SK-N-MC (cell line): Measurements from ENCODE around the gene EDA.

ENCODE experiments used
- DNase-seq: peaks from one replicate; pipeline ENCODE4 v3.0.0-alpha.2; 2011; ENCODE audit warnings: low read depth, low spot score
- H3K27ac ChIP-seq: fragments of 200-600 bp; sonication (generic); 2 replicates; pipeline ENCODE4 v1.5.1; 2016; ENCODE audit warnings: mixed run types
- H3K36me3 ChIP-seq: fragments of 200-600 bp; sonication (generic); 2 replicates; pipeline ENCODE4 v1.6.1; 2017; ENCODE audit warnings: antibody characterized with exemption, low read length, mixed read lengths; ENCODE audit not compliant: insufficient read depth
- H3K4me3 ChIP-seq: fragments of 200-600 bp; sonication (generic); 2 replicates; pipeline ENCODE4 v1.5.1; 2016
- H3K9ac ChIP-seq: fragments of 200-600 bp; sonication (generic); 2 replicates; pipeline ENCODE4 v1.8.0; 2017; ENCODE audit warnings: mixed run types, mixed read lengths; ENCODE audit not compliant: insufficient read length
- H3K9me3 ChIP-seq: fragments of 200-600 bp; sonication (generic); 2 replicates; pipeline ENCODE4 v1.6.1; 2017; ENCODE audit warnings: low read depth, mild to moderate bottlenecking, antibody characterized with exemption, low read length, moderate library complexity, mixed read lengths
- EZH2 ChIP-seq: fragments of 200-600 bp; sonication (generic); IDR thresholded peaks from one replicate; pipeline ENCODE4 v1.6.1; 2017; ENCODE audit warnings: antibody characterized with exemption
- FOXP2 ChIP-seq: optimal IDR thresholded peaks from 2 replicates; pipeline ENCODE3; 2011; ENCODE audit warnings: mild to moderate bottlenecking, moderate library complexity; ENCODE audit not compliant: insufficient read depth; ENCODE audit errors: extremely low read length, control extremely low read depth
- POLR2AphosphoS5 ChIP-seq: IDR thresholded peaks from 2 replicates; pipeline ENCODE4 v1.6.1; 2012; ENCODE audit warnings: mild to moderate bottlenecking, low read depth, low read length, borderline replicate concordance

Gene EDA

DNA sequence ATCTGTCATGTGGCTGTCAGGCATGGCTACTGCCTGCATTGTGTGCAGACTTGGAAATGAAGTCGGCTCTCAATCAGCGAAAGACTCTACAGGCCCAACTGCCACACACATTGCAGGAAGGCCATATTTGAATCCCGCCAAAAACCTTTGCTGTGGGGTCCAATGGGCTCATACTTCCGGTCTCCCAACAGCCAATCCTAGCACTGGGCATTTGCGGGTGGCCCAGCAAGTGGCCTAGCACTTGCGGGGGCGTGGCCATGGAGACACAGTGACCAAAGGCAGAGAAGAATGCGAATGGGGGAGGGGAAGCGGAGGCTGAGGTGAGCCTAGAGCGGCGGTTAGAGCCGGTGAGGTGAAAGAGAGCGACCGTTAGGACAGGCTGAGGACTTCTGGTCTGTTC, 446.2 kb downstream of the EDA start, which contains the start of gene OTUD6A:
Gene OTUD6A, plus strand, starts transcription at position 382 of the 400 bp plus-strand sequence. CDS start 68 bp downstream, outside the sequence.
- no peaks in the 10 kb centered on the region for H3K9me3 ChIP-seq
- no peaks in the 10 kb centered on the region for H3K36me3 ChIP-seq
- H3K4me3 ChIP-seq: no peak within 1 kb of the TSS
- H3K9ac ChIP-seq: no peak within 1 kb of the TSS
- no peak for DNase-seq
- H3K27ac ChIP-seq: no peak within 1 kb of the TSS
- TF ChIP-seq FOXP2: no peak
- TF ChIP-seq POLR2AphosphoS5: no peak
- no peak for TF ChIP-seq EZH2

DNA sequence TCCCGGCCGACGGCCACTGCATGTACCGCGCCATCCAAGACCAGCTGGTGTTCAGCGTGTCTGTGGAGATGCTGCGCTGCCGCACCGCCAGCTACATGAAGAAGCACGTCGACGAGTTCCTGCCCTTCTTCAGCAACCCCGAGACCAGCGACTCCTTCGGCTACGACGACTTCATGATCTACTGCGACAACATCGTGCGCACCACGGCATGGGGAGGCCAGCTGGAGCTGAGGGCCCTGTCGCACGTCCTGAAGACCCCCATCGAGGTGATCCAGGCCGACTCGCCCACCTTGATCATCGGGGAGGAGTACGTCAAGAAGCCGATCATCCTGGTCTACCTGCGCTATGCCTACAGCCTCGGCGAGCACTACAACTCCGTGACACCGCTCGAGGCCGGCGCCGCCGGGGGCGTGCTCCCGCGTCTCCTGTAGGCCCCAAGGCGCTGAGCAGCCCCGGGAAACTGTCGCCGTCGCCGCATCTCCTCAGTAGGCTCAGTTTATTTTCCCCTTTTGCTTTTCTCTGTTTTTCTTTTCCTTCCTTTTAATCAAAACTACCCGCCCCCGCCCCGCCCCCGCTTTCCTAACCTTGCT, 447.1 kb downstream of the EDA start:
- Histone ChIP-seq H3K36me3 (no peaks in the 10 kb centered on the region), H3K9me3 (no peaks in the 10 kb centered on the region), H3K4me3 (no peak overlapping the region), H3K27ac (no peak overlapping the region), H3K9ac (no peak overlapping the region)
- no peak for TF ChIP-seq EZH2
- TF ChIP-seq POLR2AphosphoS5: no peak
- TF ChIP-seq FOXP2: no peak
- no peak for DNase-seq

DNA sequence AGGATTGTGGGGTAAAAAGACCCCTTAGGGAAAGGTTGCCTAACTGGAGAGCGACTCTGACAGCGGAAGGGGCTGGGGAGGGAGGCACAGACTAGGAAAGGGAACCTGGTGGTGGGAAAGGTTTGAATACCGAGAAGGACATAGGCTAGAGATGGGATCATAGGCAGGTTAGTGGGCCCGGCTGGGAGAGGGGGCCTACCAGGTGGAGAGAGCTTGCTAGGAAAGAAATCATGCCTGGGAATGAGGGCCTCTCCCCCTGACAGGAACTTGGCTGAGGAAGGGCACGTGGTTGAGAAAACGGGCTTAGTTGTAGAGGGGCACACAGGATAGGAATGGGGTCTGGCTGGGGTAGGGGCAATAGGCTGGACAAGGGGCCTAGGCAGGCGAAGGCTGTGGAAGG, 450.7 kb downstream of the EDA start:
- TF ChIP-seq POLR2AphosphoS5 (no peak), FOXP2 (no peak), EZH2 (no peak)
- no peaks in the 10 kb centered on the region for H3K36me3 ChIP-seq
- no peak overlapping the region for H3K9ac ChIP-seq
- H3K9me3 ChIP-seq: no peaks in the 10 kb centered on the region
- H3K4me3 ChIP-seq: no peak overlapping the region
- no peak overlapping the region for H3K27ac ChIP-seq
- DNase-seq: no peak

DNA sequence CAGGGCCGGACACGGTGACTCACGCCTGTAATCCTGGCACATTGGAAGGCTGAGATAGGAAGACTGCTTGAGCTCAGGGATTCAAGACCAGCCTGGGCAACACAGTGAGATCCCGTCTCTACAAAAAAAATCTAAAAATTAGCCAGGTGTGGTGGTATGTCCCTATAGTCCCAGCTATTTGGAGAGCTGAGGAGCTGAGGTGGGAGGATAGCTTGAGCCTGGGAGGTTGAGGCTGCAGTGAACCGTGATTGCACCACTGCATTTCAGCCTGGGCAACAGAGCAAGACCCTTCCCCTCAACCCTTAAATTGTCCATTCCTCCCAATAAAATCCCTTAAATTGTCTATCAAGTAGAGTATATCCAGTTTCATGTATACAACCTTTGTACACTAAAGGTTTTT, 463.4 kb downstream of the EDA start:
- H3K36me3 ChIP-seq: no peaks in the 10 kb centered on the region
- no peak for TF ChIP-seq FOXP2
- no peak overlapping the region for H3K27ac ChIP-seq

DNA sequence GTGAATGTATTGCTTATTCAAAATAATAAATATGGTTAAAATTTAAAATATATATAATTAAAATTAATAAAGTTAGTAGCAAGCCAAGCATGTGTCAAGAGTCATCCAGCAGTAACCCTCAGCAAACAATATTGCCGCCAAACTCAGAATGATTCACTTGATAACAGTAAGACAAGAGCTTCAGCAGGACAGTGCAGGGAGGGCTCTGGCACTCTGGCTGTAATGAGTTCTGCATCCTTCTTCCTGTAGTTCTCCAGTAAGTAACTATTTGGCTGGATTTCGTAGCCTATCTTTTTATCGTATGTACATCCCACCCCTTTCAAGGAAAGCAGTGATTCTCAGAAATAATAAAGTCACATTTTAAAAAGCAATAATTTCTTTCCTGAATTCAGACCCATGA, 464.0 kb downstream of the EDA start:
- Histone ChIP-seq H3K9me3 (no peaks in the 10 kb centered on the region), H3K9ac (no peak overlapping the region), H3K4me3 (no peak overlapping the region), H3K36me3 (no peaks in the 10 kb centered on the region), H3K27ac (no peak overlapping the region)
- no peak for DNase-seq
- no peak for TF ChIP-seq POLR2AphosphoS5
- TF ChIP-seq FOXP2: no peak
- no peak for TF ChIP-seq EZH2

More for the DNA sequence above, 463.4 kb downstream of the EDA start:
- Histone ChIP-seq H3K9ac (no peak overlapping the region), H3K9me3 (no peaks in the 10 kb centered on the region), H3K4me3 (no peak overlapping the region)
- no peak for DNase-seq

DNA sequence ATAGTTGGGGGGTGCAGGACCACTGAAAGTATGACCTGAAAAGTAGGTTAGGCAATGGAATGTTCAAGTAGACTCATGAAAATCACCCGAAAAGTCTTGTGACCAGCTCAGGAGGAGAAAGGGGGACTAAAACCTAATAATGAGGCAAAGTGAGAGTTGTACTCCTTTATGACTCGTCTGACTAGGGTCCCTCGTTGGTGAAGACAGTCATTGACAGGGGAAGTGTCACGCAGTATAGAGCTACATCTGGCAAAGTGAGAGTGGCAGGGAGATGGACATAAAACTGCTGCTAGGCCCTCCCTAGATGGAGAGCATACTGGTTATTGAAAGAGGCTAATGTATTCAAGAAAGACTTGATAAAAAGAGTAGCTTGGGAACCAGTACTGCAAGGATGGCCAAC, 466.8 kb downstream of the EDA start:
- no peak overlapping the region for H3K4me3 ChIP-seq
- H3K36me3 ChIP-seq: no peaks in the 10 kb centered on the region
- TF ChIP-seq POLR2AphosphoS5: no peak
- TF ChIP-seq EZH2: no peak
- TF ChIP-seq FOXP2: no peak
- no peak overlapping the region for H3K9ac ChIP-seq
- no peak for DNase-seq
- no peaks in the 10 kb centered on the region for H3K9me3 ChIP-seq
- H3K27ac ChIP-seq: no peak overlapping the region

DNA sequence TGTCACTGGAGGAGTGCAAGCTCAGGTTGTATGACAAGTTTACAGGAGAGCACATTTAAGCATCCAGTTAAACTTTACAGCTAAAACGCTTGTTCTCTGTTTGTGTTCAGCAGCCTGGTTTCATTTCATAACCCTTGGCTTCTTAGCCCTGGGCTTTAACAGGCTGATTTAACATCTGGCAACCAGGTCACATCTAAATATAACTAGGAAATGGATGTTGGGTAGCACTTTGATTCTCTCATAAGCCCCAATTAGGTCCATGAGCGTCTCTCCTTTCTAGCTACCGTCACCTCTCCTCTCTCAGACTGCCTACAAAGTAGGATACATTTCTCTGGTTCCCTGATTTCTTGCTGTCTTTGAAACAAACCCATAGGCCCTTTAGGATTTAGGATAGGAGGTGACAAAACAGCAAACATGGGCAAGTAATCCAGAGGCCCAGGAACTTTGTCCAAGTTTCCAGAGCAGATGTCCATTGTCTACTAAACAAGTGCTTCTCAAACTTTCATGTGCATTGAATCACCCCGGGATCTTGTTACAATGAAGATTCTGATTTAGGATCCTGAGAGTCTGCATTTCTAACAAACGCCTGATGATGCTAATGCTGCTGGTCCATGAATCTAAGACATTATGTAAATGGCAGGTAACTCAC, 468.8 kb downstream of the EDA start:
- Histone ChIP-seq H3K9ac (no peak overlapping the region), H3K27ac (no peak overlapping the region), H3K9me3 (no peaks in the 10 kb centered on the region), H3K36me3 (no peaks in the 10 kb centered on the region), H3K4me3 (no peak overlapping the region)
- no peak for DNase-seq
- no peak for TF ChIP-seq EZH2
- TF ChIP-seq POLR2AphosphoS5: no peak
- no peak for TF ChIP-seq FOXP2

DNA sequence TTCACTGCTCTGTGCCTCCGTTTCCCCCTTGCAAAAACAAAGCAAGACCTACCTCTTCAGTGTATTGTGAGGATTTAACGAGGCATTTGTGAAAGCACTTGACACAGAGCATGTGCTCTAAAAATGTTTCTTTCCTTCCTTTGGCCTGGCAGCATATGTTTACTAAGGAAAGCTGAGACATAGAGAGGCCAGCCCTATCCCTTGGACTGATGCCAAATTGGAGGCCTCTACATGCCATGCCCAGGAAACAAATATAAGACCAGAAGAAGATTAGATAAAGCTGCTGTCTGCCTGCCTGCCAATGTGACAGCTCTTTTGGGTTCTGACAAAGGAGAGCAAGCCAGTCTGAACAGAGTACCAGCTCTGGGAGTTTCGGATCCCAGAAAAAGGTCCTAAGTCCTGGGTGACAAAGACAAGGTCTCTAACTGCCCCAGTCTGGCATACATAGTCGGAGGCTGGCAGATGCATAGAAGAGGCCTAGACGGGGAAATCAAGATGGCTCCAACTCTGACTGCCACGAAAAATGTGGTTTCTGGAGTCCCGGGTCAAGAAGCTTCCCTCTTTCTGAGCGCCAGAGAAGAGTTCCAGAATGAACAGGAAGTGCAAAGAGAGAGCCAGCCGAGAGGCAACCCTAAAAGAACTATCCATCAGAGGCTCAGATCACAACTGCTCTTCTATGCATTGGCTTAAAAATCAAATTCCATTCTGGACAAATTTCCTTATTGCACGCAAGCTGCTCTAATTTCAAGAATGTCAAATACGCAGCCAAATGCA, 472.1 kb downstream of the EDA start:
- Histone ChIP-seq H3K4me3 (no peak overlapping the region), H3K36me3 (no peaks in the 10 kb centered on the region), H3K9ac (no peak overlapping the region), H3K27ac (no peak overlapping the region), H3K9me3 (no peaks in the 10 kb centered on the region)
- DNase-seq: no peak
- TF ChIP-seq EZH2 (no peak), POLR2AphosphoS5 (no peak), FOXP2 (no peak)

DNA sequence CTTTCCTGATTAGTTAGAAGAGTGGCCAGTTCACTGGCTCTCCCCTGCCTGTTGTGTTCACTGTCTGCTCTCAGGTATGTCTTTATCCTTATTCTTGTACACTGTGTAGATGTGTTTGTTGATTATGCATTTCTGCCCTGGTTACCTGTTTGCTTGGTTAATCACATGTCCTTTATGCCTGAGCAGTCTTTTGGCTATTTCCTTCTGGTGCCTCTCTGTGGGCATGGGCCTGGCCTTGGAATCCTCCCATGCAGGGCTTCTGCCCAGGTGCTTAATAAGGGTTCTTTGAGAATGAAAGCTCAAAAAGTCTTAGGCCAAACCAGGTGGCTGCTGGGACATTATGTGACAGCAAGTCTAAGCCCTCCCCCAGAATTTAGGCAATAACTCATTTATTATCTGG, 472.8 kb downstream of the EDA start:
- no peak overlapping the region for H3K4me3 ChIP-seq
- TF ChIP-seq POLR2AphosphoS5: no peak
- TF ChIP-seq EZH2: no peak
- TF ChIP-seq FOXP2: no peak
- H3K36me3 ChIP-seq: no peaks in the 10 kb centered on the region
- H3K9me3 ChIP-seq: no peaks in the 10 kb centered on the region
- DNase-seq: no peak
- H3K27ac ChIP-seq: no peak overlapping the region
- H3K9ac ChIP-seq: no peak overlapping the region
